LNCAP (cell line): ENCODE measurements around the gene MDP1.

Experiments used
- CTCF ChIP-seq: fragments of 450-650 bp; IDR thresholded peaks from 2 replicates; pipeline ENCODE4 v1.5.1; 2017; ENCODE audit warnings: mild to moderate bottlenecking

MDP1 gene

DNA sequence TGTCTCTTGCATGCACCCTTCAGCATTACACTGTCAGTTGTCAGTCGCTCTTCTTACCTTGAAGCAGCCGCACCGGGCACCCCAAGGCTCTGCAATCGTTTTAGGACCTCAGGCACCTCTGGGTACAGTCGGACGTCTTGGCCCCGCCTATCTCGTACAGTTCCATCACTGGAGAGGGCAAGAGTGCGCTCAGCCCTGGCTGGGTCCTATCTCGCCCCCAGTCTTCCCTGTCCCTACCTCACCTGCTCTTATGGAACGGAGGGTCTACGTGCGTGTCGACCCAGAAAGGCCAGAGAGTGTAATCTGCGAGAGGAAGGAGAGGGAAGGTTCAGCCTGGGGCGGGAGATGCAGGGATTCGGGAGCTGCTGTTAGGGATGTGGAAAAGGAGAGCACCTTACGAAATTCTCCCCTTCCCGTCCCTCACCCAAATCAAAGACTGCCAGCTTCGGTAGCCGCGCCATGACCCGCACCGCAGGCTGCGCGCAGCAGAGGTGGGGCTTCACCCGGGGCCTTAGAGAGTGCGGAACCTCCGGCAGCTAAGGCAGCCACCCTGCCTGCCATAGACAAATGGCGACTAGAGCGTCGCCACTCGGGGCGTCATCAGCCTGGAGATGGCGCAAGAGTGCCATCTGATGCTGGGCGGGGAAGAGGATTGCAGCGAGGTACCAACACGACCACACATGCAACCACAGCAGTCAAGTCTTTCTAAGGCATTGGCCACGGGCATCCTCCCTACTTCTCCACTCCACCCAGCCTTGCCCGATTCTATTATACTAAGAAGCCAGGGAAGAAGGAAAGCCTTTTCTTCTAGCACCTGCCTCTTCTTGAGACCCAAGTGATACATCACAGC, at the start of gene MDP1:
MDP1 (minus strand) TSS at position 572 of the 850 bp plus-strand sequence; CDS start at position 461, 111 bp downstream.
- TF ChIP-seq CTCF = peak; percentile 70

DNA sequence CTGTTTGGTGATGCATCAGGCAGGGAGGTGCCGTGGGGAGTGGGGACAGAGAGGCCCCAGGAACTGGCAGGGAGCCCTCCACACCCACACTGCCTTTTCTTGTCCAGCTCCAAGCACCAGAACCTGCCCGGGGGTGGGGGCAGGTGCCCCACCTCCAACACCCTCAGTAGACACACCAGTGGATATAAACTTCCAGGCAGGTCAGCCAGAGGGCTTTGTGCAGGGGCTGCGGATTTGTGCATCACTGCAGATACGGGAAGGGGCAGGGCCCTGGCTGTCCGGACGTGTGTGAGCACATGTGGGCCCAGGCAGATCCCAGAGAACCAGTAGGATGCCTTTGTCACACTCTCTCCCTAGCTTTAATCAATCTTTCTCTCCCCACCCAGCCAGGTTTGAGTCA, 48.4 kb upstream of the MDP1 start:
- no peak for TF ChIP-seq CTCF

DNA sequence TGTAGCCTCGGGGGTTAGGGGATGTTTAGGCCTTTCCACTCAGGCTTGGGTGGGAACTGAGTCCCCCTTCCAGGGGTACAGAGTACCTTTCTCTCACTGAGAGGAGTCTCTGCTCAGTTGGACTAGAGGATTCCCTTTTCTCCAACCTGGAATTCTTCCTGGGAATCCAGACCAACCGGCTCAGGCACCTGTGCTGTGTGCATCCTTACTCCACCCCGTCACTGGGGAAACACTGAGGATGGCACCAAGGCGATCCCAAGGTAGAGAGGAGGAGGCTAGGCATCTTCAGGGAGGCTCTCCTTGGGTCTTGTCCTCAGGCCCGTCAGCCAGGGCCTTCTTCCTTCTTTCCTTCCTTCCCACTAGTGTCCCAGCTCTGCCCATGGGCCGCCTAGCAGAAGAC, 48.0 kb upstream of the MDP1 start:
- no peak for TF ChIP-seq CTCF

GRCh38 chr14:24262821-24263733, 47.2 kb upstream of the MDP1 start, which contains the start of gene TGM1:
TSS of gene TGM1 (minus strand) at chr14:24263177. CDS start at chr14:24262352, 825 bp downstream.
- TF ChIP-seq CTCF = no peak

DNA sequence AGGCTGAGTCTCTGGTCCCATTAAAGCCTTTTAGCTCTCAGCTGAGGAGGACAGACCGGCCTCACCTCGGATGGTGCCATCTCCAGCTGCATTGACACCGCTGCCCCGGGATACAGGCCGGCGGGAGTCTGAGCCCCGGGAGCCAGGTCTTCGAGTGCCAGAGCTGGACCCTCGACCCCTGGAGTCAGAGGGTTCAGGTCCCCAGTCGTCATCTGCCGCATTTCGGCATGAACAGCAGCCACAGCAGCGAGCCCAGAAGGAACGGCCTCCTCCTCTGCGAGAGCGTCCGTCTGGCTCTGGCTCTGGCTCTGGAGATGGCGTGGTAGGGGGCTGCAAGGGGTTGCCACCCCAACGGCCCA, 46.1 kb upstream of the MDP1 start:
- no peak for TF ChIP-seq CTCF

DNA sequence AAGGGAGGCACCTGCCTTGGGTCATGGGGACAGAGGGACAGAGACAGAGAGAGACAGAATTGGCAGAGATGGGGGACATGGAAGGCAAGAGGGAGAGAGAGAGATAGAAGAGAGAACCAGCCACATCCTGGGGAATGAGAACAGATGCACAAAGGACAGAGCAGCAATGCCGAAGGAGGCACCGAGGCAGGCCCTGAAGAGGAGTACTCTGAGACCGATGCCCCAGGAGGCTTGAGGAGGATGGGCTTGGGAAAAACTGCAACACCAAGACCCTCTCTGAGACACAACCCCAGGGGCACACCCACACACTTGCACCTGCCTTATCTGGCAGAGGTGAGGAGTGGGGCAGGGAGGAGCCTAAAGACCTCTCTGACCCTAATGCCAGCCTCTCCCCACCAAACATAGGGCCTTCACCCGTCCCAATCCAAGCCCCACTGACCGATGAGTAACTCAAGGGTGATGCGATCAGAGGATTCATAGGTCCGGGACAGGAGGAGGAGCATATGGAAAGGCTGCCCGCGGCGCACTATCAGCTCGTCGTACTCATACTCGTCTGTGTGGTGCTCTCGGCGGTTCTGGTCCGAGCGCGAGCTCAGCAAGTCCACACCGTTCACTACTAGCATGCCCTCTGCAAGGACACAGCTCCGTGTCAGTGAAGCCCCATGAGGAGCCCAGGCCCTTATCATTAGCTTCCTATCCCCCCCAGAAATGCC, 45.5 kb upstream of the MDP1 start:
- TF ChIP-seq CTCF = no peak

DNA sequence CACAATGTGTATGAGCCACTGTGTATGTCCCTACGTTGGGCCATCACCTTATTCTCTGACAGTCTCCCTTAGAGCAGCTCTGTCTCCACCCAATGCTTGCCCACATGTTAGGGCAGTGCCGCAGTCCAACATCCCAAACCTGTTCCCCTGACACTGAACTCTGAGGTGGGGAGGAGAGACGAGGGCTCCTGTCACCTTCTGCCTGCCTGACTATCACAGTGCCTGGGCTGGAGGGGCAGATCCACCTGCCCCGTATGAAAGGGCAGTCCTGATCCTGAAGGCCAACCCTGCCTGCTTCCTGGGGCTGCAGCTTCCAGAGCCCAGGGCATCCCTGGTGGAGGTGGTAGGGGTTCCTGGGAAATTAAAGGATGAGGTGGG, 44.9 kb upstream of the MDP1 start:
- TF ChIP-seq CTCF = no peak
